Measurements from ENCODE around the gene TOR2A. TPM values are rescaled to one million over a fixed set of nuclear protein-coding genes. Genes with fewer than 3 reads are reported as not detected.

Gene TOR2A
- total RNA-seq, 1 experiment from 2014 or later = 16.4 TPM

GRCh38 chr9:127693143-127693542 lies 42.0 kb downstream of the TOR2A start:
- TF ChIP-seq, protein P1, sequence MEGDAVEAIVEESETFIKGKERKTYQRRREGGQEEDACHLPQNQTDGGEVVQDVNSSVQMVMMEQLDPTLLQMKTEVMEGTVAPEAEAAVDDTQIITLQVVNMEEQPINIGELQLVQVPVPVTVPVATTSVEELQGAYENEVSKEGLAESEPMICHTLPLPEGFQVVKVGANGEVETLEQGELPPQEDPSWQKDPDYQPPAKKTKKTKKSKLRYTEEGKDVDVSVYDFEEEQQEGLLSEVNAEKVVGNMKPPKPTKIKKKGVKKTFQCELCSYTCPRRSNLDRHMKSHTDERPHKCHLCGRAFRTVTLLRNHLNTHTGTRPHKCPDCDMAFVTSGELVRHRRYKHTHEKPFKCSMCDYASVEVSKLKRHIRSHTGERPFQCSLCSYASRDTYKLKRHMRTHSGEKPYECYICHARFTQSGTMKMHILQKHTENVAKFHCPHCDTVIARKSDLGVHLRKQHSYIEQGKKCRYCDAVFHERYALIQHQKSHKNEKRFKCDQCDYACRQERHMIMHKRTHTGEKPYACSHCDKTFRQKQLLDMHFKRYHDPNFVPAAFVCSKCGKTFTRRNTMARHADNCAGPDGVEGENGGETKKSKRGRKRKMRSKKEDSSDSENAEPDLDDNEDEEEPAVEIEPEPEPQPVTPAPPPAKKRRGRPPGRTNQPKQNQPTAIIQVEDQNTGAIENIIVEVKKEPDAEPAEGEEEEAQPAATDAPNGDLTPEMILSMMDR (conservative IDR thresholded peaks at IDR 0.05) = no peak
- no peak for TF ChIP-seq EZH2 (IDR thresholded peaks at IDR 0.05; ENCODE audit: low read depth)
- Histone ChIP-seq H3K27me3 (ENCODE audit: insufficient read depth, low read depth) (no peaks in the 10 kb centered on the region), H3K27ac (no peak overlapping the region), H3F3A (ENCODE audit: insufficient read depth, low read depth) (no peaks in the 10 kb centered on the region), H2AFZ (no peak overlapping the region), H3K9me3 (ENCODE audit: insufficient read depth, low read depth) (no peaks in the 10 kb centered on the region), H3K79me2 (ENCODE audit: low read depth) (no peaks in the 10 kb centered on the region), H3K4me1 (replicated peaks; ENCODE audit: insufficient read depth) (no peaks in the 10 kb centered on the region), H4K20me1 (ENCODE audit: insufficient read depth) (no peaks in the 10 kb centered on the region), H3K36me3 (ENCODE audit: low read depth) (no peaks in the 10 kb centered on the region), H3K4me3 (no peak overlapping the region), H3K9me2 (ENCODE audit: insufficient read depth) (no peaks in the 10 kb centered on the region), H3K4me2 (no peak overlapping the region)
- ChIA-PET CTCF (no interaction called here), POLR2A (ENCODE audit: unreplicated experiment) (no interaction called here)
- no TSS peak for BruUV-seq (replicated peaks)
- intact Hi-C loops (cut with micrococcal nuclease; ENCODE audit: unreplicated experiment) = no loop called here
- no peak for DNase-seq

- Histone ChIP-seq H4K20me1 (ENCODE audit: insufficient read depth) (no peaks in the 10 kb centered on the region), H3K79me2 (ENCODE audit: low read depth) (no peaks in the 10 kb centered on the region), H3K27me3 (ENCODE audit: insufficient read depth, low read depth) (no peaks in the 10 kb centered on the region), H3K36me3 (ENCODE audit: low read depth) (no peaks in the 10 kb centered on the region), H3F3A (ENCODE audit: insufficient read depth, low read depth) (no peaks in the 10 kb centered on the region), H3K4me1 (replicated peaks; ENCODE audit: insufficient read depth) (no peaks in the 10 kb centered on the region), H2AFZ (no peak overlapping the region), H3K27ac (no peak overlapping the region), H3K9me3 (ENCODE audit: insufficient read depth, low read depth) (no peaks in the 10 kb centered on the region), H3K9me2 (ENCODE audit: insufficient read depth) (no peaks in the 10 kb centered on the region), H3K4me2 (no peak overlapping the region), H3K4me3 (no peak overlapping the region)
- TF ChIP-seq, protein P1 (conservative IDR thresholded peaks at IDR 0.05) = no peak
- TF ChIP-seq EZH2 (IDR thresholded peaks at IDR 0.05; ENCODE audit: low read depth) = no peak
- intact Hi-C loops (cut with micrococcal nuclease; ENCODE audit: unreplicated experiment) = no loop called here
- POLR2A ChIA-PET (ENCODE audit: unreplicated experiment) = no interaction called here
- BruUV-seq (replicated peaks) = TSS peak; percentile 18
- no peak for DNase-seq
- CTCF ChIA-PET = no interaction called here
Measured at GRCh38 chr9:127692071-127692470, 43.0 kb downstream of the TOR2A start.

- intact Hi-C loops (cut with micrococcal nuclease; ENCODE audit: unreplicated experiment) = no loop called here
- no peaks in the 10 kb centered on the region for H3K79me2 ChIP-seq (ENCODE audit: low read depth)
- DNase-seq = no peak
- no peaks in the 10 kb centered on the region for H3F3A ChIP-seq (ENCODE audit: insufficient read depth, low read depth)
- ChIA-PET POLR2A (ENCODE audit: unreplicated experiment) (interaction anchor here (0.6 kb wide), 1 partner anchor 22 kb away, joined by 3 read pairs; no protein-coding TSS in a partner anchor), CTCF (no interaction called here)
- no peak overlapping the region for H3K4me3 ChIP-seq
- H3K9me2 ChIP-seq (ENCODE audit: insufficient read depth) = no peaks in the 10 kb centered on the region
- no TSS peak for BruUV-seq (replicated peaks)
- no peak for TF ChIP-seq EZH2 (IDR thresholded peaks at IDR 0.05; ENCODE audit: low read depth)
- TF ChIP-seq, protein P1 (conservative IDR thresholded peaks at IDR 0.05) = no peak
- H3K9me3 ChIP-seq (ENCODE audit: insufficient read depth, low read depth) = no peaks in the 10 kb centered on the region
- no peak overlapping the region for H3K27ac ChIP-seq
- H3K4me1 ChIP-seq (replicated peaks; ENCODE audit: insufficient read depth) = no peaks in the 10 kb centered on the region
- no peak overlapping the region for H2AFZ ChIP-seq
- H3K36me3 ChIP-seq (ENCODE audit: low read depth) = no peaks in the 10 kb centered on the region
- H3K4me2 ChIP-seq = no peak overlapping the region
- H4K20me1 ChIP-seq (ENCODE audit: insufficient read depth) = no peaks in the 10 kb centered on the region
- no peaks in the 10 kb centered on the region for H3K27me3 ChIP-seq (ENCODE audit: insufficient read depth, low read depth)
Measured at GRCh38 chr9:127690735-127691134, 44.4 kb downstream of the TOR2A start.
